OCI-LY7 (cell line): ENCODE results near the gene CHST8.

ENCODE experiments used
- CTCF ChIP-seq: fragments of 200-600 bp; sonication (generic); conservative IDR thresholded peaks from 2 replicates; pipeline ENCODE4 v1.5.1; 2014; ENCODE audit warnings: mild to moderate bottlenecking, antibody characterized with exemption, low read length, moderate library complexity, mixed read lengths
- EZH2phosphoT487 ChIP-seq: fragments of 200-600 bp; sonication (generic); IDR thresholded peaks from 2 replicates; pipeline ENCODE4 v1.6.1; 2018; ENCODE audit warnings: low read depth, borderline replicate concordance, mild to moderate bottlenecking, mixed run types, antibody characterized with exemption, low read length, moderate library complexity, mixed read lengths

DNA sequence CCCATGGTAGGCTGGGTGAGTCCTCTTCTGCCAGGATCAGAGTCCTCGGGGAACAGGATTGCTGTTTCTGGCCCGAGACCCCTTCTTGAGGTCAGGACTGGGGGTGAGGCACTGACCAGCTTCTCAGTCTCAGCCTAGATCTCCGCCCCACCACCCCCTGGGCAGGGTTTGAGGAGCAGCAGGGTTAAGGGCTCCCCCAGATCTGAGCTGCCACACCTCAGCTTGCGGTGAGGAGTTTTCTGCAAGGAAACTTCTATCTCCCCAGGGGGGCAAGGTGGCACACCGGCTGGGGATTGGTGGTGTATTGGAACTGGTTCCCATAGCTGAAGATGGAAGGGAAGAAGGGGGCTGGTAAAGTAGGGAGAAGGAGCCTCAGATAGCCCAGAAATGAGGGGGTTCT lies 19.5 kb downstream of the CHST8 start:
- TF ChIP-seq CTCF (no peak), EZH2phosphoT487 (no peak)
